ENCODE data around the gene CBLN2.

DNA sequence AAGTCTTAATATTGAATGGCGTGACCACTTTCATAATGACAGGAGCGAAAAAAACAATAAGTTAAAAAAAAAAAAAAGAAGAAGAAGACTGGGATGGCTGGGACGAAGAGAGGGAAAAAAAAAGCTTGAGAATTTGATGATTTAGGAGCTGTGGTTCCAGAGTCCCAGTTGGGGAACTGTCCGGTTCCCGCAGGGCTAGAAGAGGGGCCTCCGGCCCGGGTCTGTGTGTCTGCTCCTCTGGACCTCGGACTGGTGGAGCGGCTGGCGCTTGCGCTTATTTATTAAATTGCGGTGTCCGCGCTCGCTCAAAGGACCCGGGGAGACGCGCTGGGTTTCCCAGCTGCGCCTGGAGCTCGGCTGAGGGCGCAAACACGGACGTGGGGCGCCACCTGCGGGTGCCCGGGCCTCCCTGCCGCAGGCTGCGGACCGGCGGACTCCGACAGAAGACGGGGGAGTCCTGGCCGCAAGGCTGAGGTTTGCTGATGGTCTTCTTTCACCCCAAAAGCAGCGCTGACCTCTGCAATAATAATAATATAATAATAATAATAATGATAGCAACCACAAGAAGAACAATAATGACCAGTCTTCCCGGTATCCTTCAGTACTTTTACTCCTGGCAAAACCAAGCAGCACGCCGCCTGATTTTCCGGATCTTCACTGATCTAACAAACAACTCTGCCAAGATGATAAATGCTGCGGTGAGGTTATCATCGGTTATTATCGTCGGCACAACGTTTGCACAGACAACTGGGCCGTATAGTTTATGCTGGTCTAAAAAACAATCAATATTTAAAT is at the start of gene CBLN2:
- TF ChIP-seq, protein P1, sequence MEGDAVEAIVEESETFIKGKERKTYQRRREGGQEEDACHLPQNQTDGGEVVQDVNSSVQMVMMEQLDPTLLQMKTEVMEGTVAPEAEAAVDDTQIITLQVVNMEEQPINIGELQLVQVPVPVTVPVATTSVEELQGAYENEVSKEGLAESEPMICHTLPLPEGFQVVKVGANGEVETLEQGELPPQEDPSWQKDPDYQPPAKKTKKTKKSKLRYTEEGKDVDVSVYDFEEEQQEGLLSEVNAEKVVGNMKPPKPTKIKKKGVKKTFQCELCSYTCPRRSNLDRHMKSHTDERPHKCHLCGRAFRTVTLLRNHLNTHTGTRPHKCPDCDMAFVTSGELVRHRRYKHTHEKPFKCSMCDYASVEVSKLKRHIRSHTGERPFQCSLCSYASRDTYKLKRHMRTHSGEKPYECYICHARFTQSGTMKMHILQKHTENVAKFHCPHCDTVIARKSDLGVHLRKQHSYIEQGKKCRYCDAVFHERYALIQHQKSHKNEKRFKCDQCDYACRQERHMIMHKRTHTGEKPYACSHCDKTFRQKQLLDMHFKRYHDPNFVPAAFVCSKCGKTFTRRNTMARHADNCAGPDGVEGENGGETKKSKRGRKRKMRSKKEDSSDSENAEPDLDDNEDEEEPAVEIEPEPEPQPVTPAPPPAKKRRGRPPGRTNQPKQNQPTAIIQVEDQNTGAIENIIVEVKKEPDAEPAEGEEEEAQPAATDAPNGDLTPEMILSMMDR (IDR thresholded peaks at IDR 0.05) = no peak
- no peak for TF ChIP-seq POLR2A (IDR thresholded peaks at IDR 0.05)
